HCT116 (cell line): ENCODE data around the gene NRROS.

Source experiments
- ELF1 ChIP-seq: IDR thresholded peaks from 2 replicates; pipeline ENCODE4 v1.6.1; 2012; ENCODE audit warnings: low read depth, borderline replicate concordance
- EZH2 ChIP-seq: fragments of 200-600 bp; sonication (generic); IDR thresholded peaks from 2 replicates; pipeline ENCODE4 v1.6.1; 2017; ENCODE audit warnings: antibody characterized with exemption, mixed run types
- EZH2phosphoT487 ChIP-seq: fragments of 200-600 bp; IDR thresholded peaks from 2 replicates; pipeline ENCODE4 v1.6.1; 2018; ENCODE audit warnings: antibody characterized with exemption, borderline replicate concordance
- ZFX ChIP-seq: fragments of 450-650 bp; IDR thresholded peaks from 2 replicates; pipeline ENCODE4 v1.6.1; 2017
- ZNF274 ChIP-seq: fragments of 200-500 bp; sonication (Bioruptor generic); IDR thresholded peaks from 2 replicates; pipeline ENCODE4 v1.6.1; 2014; ENCODE audit warnings: mild to moderate bottlenecking, low read depth, low read length, inconsistent platforms
- TF ChIP-seq, protein P1 (sequence below), 3 experiments: fragments of 200-600 bp in 1 of 3; sonication (generic) in 1 of 3; IDR thresholded peaks in 2 of 3; conservative IDR thresholded peaks in 1 of 3; 2 replicates each; pipeline ENCODE4 v1.5.1; 2012 to 2017; ENCODE audit warnings: low read depth in 2 of 3, low read length in 2 of 3, antibody characterized with exemption in 1 of 3, borderline replicate concordance in 1 of 3, control low read depth in 1 of 3, mild to moderate bottlenecking in 1 of 3, mixed read lengths in 1 of 3, mixed run types in 1 of 3, moderate library complexity in 1 of 3; ENCODE audit not compliant: insufficient read depth in 1 of 3

- TF ChIP-seq ZFX (no peak), ELF1 (no peak), ZNF274 (no peak), EZH2phosphoT487 (no peak), EZH2 (no peak)
- TF ChIP-seq, protein P1, sequence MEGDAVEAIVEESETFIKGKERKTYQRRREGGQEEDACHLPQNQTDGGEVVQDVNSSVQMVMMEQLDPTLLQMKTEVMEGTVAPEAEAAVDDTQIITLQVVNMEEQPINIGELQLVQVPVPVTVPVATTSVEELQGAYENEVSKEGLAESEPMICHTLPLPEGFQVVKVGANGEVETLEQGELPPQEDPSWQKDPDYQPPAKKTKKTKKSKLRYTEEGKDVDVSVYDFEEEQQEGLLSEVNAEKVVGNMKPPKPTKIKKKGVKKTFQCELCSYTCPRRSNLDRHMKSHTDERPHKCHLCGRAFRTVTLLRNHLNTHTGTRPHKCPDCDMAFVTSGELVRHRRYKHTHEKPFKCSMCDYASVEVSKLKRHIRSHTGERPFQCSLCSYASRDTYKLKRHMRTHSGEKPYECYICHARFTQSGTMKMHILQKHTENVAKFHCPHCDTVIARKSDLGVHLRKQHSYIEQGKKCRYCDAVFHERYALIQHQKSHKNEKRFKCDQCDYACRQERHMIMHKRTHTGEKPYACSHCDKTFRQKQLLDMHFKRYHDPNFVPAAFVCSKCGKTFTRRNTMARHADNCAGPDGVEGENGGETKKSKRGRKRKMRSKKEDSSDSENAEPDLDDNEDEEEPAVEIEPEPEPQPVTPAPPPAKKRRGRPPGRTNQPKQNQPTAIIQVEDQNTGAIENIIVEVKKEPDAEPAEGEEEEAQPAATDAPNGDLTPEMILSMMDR (IDR thresholded peaks at IDR 0.05 in 2 of 3, conservative IDR thresholded peaks at IDR 0.05 in 1 of 3; ENCODE audit: borderline replicate concordance in 1 of 3, insufficient read depth in 1 of 3, low read depth in 2 of 3, low read length in 2 of 3): no peak
Measured at GRCh38 chr3:196642434-196642833, 2.9 kb downstream of the NRROS start.
